GM18502 (cell line): ENCODE measurements around the gene ABCC2.
A peak's percentile ranks its signal among the peaks of the same experiment; 100 is the strongest.
"Not testable (repeated sequence)": the region's sequence is repeated elsewhere in the genome, so short reads cannot be mapped to it uniquely, and the experiment has no call there.

Experiments
- ATAC-seq: cut with Tn5 transposase; IDR thresholded peaks from one replicate; pipeline ENCODE4 v1.9.1; 2021; ENCODE audit warnings: mild to moderate bottlenecking; ENCODE audit not compliant: unreplicated experiment, poor library complexity

The ABCC2 gene

DNA sequence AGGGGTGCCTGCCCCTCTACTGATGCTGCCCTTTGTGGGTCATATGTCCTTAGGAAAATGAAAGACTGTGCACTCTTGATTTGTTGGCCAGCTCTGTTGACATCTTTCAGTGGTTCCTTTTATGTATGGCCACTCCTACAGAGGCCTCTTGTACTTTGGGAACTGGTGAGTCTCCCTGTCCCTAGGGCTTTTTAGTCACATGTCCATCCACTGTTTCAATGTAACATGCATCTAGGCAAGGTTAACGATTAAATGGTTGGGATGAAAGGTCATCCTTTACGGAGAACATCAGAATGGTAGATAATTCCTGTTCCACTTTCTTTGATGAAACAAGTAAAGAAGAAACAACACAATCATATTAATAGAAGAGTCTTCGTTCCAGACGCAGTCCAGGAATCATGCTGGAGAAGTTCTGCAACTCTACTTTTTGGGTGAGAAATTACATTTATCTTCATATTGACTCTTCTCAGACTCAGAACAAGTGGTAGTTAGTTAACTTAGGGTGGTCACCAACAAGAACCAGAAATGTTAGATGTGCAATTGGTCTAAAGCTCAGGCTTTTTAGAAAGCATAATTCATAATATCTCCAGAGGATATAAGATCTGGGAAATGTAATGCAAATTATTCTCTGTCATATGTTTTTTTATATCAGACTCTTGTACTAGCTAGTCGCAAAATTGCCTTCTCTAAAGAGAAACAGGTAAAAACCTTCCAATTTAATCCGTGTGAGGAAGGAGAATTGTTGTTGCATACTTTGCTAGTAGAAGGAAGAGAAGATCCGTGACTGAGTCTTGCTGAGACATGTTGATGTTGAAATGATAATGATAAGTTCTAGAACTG, at the start of gene ABCC2:
TSS of gene ABCC2 (plus strand) at position 194 of the 840 bp plus-strand sequence. CDS start at position 399, 205 bp downstream.
- ATAC-seq, result no peak

- ATAC-seq, result no peak
Observed at GRCh38 chr10:99733366-99733765, 49.1 kb upstream of the ABCC2 start.

DNA sequence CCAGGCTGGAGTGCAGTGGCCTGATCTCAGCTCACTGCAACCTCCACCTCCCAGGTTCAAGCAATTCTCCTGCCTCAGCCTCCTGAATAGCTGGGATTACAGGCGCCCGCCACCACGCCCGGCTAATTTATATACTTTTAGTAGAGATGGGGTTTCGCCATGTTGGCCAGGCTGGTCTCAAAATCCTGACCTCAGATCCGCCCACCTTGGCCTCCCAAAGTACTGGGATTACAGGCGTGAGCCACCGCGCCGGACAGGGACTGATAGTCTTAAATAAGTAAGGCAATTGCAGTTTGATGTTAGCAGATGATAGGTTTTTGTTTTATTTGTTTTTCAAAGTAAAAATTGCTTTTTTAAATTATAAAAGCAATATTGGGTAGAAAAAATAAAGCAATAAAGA, 48.3 kb upstream of the ABCC2 start:
- ATAC-seq, result not testable (repeated sequence)

DNA sequence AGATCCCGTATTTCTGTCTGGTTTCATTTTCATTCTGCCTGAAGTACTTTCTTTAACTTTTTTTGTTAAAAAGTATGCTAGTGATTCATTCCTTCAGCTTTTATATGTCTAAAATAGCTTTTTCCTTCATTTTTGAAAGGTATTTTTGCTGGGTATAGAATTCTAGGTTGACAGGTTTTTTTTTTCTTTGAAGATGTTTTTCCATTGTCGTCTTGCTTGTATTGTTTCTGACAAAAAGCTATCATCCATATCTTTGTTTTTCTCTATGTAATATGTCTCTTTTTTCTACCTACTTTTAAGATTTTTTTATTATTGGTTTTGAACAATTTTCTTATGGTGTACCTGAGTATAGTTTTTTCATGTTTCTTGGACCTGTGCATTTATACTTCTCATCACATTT, 42.2 kb upstream of the ABCC2 start:
- ATAC-seq, result no peak

GRCh38 chr10:99740933-99741559, 41.4 kb upstream of the ABCC2 start:
- no peak for ATAC-seq

- ATAC-seq, result no peak
Observed at GRCh38 chr10:99742254-99742653, 40.2 kb upstream of the ABCC2 start.

DNA sequence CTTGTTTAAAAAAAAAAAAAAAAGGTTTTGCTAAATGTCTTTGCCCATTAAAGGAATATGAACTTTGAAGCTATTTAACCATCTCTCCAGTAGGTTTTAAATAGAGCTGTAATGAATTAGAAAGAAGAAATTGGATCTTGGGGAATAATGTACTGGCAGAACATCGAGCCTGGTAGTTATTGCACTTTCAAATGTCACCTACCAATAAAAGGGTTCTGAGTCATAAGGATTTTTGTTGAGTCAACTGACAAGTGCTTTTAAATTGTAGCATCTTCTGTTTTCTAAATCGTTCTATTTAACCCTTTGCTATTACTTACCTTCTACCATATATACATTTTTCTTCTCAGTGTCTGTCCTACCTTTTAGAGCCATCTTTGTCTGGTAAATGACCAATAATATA, 39.7 kb upstream of the ABCC2 start:
- ATAC-seq, result no peak

- no peak for ATAC-seq
Observed at GRCh38 chr10:99743841-99744240, 38.6 kb upstream of the ABCC2 start.

- ATAC-seq, result not testable (repeated sequence)
Observed at GRCh38 chr10:99746166-99746565, 36.3 kb upstream of the ABCC2 start.

DNA sequence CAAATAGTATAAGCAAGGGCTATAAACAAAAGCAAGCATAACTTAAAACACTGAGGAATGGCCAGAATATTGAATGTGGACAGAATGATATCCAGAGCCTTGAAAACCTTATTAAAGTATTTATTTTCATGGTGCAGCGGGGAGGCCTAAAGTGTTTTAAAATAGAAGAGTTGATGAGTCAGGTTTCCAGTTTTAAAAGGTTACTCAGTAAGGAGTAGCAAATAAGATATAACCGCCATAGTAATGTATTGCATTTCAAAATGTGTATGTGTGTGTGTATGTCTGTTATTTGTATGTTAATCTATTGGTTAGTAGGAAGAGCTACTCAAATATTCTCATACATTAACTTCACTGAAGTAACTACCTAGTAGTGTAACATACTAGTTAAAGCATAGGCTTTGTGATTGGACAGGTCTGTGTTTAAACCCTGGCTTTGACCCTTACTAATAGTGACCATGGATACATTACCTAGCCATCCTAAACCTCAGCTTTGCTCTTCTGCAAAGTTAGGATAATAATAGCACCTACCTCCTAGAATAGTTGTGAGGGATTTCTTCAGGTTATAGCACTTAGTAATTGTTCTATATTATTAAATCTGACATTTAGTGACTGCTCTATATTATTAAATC, 33.5 kb upstream of the ABCC2 start:
- ATAC-seq, result no peak

- ATAC-seq, result no peak
Observed at GRCh38 chr10:99750641-99751040, 31.8 kb upstream of the ABCC2 start.

DNA sequence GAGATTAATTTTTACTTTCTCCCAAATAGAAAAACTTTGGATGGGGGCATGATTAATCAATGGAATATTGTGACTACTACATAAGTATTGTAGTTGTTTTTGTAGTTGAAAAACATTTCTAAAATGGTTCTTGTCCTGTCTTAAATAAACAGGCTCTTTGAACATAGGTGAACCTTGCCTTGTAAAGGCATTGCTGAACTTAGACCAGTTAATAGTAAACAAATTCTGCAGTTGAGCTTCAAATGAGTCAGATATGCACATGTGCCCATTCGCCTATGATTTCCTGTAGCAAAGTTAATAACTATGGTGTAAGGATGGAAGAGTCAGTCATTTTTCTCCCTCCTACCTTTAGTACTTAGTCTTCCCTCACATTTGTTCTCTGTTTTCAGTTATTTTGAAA, 27.8 kb upstream of the ABCC2 start:
- no peak for ATAC-seq

DNA sequence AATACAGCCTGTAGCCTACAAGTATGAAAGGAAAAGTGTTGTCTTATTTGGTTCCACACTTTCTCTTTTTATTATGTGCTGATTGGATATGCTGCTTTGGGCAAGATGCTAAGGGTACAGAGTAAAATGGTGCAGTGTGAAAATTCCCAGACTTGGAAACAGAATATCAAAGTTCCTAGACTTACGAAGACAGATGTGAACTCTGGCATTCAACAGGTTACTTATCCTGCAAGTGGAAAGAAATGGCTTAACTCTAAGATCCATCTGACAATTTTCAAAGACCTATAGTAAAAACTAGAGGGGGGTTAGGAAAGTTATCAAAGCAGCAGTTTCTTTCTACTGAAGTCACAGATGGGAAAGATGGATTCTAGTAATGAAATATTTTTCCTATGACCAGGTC, 26.3 kb upstream of the ABCC2 start:
- ATAC-seq, result no peak

DNA sequence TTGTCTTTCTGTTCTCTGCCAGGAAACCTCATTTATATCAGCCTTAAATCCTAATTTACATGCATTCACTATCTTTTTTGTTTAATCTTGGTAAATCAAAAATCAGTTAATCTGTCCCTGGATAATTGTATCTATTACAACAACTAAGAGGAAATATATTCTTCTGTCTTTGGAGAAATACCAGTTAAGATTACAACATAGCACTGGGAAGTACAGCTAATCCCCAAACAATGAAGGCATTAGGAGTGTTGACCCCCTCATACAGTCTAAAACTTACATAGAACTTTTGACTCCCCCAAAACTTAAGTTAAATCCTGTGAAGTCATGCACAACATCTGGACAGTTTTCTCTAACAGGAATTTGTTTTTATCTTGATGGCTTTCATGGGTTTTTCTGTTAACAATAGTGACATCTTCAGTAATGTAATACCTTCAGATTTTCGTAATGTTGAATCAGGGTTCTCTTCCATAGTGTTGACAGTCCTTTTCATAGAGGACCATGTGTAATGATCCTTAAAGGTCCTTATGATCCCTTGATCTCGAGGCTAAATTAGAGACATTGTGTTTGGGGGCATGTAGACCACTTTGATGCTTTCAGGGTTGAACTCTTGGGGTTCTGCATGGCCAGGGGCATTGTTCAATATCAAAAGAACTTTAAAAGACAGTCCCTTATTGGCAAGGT, 24.1 kb upstream of the ABCC2 start:
- ATAC-seq, result no peak

DNA sequence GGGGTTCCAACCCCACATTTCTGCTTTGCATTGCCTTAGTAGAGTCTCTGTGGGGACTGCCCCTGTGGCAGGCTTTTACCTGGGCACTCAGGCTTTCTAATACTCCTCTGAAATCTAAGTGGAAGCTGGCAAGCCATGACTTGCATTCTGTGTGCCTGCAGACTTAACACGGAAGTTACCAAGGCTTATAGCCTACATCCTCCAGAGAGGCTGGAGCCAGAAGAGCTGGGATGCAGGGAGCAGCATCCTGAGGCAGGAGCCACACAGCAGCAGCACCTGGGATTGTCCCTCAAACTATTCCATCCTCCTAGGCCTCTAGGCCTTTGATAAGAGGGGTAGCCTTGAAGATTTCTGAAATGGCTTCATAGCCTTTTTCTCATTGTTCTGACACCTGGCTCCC, 22.1 kb upstream of the ABCC2 start:
- ATAC-seq, result no peak

DNA sequence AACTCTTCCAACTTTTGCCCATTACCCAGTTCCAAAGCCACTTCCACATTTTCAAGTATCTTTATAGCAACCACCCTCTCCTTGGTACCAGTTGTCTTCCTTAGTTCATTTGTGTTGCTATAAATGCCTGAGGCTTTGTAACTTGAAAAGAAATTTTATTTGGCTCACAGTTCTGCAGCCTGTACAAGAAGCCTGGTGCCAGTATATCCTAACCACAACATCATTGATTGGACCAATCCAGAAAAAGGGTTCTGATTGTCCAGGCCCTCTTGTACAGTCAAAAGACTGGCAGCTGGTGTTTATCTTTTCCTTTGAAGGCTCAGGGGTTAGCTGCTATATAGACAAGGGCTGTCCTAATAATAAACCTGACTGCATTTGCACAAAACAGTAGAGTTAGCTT, 21.1 kb upstream of the ABCC2 start:
- no peak for ATAC-seq

DNA sequence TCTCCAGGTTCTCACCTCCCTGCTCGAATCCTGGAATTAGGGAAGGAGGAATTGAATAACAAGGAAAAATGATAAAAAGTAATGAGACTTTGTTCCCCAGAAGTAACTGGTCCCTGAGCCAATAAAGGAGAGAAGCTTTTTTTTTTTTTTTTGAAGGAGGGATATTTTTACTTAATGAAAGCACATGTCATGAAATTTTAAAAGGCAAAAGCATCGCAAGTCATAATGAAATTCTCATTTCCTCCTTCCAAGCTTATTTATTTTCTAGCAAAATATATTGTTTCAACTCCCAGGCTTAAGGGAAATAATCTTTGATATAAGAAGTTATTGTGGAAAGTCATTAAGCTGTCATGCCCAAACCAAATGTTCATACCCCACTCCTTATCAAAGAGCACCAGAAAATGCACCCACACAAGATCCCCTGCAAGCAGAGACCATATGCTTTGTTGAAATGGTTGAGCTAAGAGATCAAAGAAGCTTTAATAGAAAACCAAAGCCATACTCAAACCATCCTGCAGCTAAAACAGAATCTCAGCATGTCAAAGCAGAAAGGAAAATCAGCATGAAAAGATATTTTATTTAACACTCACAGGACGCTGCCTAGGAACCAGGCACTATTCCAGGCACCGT, 16.7 kb upstream of the ABCC2 start:
- ATAC-seq, result peak; percentile 14

- ATAC-seq, result peak; percentile 79
Observed at GRCh38 chr10:99766302-99766681, 16.1 kb upstream of the ABCC2 start.

DNA sequence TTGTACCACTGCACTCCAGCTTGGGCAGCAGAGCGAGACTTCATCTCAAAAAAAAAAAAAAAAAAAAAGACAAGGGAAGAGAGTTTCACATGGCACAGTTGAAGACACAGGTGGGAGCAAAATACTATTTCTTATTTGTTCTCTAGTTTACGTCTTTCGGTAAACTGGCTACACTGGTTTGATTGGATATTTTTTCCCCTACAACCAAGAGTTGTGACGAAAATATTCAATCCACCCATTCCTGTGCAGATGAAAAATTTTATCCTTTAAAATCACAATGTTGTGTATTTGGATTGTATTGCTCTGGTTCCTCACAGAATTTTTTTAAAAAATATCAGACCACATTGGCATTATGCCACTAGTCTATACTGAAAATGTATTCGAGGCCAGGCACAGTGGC, 14.5 kb upstream of the ABCC2 start:
- ATAC-seq, result no peak

- no peak for ATAC-seq
Observed at GRCh38 chr10:99768556-99768955, 13.9 kb upstream of the ABCC2 start.
